ENCODE measurements around the gene TSPEAR.
A peak's percentile ranks its signal among the peaks of the same experiment; 100 is the strongest.

TSPEAR gene

DNA sequence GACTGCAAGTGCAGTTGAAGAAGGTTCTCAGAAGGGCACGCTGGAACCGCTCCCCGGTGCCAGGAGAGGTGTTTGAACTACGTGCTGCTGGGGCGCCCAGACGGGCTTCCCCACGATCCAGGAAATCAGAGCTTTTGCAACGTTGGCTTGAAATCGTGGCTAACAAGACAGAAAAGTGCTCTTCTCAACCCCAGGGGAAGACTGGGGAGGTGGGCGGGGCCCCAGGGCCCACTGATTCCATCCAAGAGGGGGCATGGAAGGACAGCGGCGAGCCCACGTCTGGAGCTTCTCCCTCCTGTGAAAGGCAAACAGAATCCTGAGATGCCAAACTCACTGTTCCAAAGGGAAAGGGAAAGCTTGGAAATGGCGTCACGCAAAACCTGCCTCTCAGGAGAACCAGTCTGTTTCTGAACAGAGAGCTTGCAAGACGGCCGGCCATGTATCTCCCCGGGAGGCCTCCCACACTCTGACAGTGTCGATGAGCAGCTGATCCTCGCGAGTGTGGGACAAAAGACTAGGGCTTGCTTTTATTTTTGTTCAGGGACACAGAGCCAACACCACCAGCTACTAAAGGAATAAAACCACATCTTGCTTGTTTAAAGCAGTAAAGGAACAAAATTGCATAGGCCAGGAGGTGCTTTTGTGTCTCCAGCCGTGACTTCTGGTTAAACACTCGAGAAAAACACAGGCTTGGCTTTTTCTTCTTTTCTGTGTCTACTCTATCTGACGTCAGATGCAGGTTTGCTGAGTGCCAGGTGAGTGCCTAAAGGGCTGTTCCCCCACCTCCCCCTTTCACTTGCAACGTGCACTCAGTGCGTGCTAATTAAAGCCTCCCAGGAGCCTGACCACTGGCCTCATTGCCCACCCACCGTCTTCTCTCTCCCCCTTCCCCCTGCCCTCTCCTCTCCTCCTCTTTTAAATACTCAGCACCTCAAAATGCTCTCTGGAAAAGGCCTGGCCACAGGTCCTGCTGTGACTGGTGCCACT, 214.5 kb downstream of the TSPEAR start:
- no peak for DNase-seq

DNA sequence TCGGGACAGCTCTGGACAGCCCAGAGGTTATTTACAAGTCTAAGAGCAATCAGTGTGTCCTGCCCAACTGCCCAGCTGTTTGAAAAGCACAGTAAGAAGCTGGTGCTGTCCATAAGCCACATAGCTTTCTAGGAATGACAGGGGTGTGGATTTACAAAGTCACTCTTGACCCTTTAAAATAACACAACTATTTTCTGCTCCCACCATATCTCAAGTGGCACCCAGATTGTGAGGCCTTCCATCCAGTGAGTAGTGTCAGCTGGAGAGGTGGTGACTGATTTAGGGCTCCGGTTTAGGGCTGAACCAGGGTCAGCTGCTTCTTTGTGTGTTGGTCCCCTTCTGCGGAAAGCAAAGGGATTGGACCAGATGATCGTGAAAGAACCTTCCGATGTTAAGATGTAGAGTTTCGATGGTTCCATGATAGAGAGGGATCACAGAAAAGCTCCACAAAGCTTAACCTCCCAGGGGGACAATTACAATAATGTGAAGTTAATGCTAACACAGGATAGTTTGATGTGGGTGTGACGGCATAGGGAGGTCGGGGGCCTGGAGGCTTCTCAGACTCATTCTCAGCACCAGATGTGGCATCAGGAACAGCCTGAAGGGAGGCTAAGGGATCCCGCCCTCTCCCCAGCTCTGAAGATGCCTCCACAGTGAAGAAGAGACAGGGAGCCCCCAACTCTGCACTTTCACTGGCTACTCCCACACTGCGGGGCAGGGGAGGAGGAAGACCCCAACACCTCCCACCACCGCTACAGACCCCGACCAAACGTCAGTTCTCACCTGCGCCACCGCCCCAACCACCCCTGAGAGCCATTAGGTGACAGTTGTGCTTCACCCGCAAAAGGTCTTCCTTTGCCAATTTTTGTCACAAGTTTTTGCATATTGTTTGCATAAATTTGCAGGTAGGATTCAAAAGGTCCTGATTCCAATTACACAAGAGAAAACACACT, 215.5 kb downstream of the TSPEAR start:
- DNase-seq: no peak

DNA sequence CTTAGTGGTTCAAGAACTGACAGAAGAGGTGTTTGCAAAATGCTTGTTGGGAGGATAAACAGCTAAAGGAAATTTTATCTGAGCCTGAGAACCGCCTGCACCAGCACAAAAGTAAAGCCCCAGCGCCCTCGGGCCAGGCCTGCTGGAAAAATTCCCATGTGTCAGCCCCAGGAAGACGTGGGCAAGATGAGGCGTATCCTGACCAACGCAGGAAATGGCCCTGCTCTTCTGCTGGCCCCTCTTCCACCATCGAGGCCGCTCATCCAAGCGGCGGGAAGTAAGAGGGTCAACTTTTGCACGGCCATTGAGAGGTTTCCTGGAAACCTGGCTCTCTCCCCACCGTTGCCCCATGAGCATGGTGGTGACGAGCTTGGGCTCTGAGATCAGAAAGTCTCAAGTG, 216.4 kb downstream of the TSPEAR start:
- no peak for DNase-seq

DNA sequence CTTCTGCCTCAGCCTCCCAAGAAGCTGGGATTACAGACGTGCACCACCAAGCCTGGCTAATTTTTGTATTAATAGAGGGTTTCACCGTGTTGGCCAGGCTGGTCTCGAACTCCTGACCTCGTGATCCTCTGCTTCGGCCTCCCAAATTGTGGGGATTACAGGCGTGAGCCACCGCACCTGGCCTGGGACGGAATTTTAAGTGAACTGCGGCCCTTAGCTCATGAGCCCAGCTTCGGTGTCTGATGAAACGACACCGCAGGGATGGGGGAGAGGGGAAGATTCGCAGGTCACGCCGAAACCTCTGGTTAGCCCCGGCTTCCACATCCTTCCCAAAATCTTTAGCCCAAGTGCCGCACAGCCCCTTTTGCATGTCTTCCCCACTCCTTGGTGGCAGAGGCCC, 217.0 kb downstream of the TSPEAR start:
- no peak for DNase-seq

DNA sequence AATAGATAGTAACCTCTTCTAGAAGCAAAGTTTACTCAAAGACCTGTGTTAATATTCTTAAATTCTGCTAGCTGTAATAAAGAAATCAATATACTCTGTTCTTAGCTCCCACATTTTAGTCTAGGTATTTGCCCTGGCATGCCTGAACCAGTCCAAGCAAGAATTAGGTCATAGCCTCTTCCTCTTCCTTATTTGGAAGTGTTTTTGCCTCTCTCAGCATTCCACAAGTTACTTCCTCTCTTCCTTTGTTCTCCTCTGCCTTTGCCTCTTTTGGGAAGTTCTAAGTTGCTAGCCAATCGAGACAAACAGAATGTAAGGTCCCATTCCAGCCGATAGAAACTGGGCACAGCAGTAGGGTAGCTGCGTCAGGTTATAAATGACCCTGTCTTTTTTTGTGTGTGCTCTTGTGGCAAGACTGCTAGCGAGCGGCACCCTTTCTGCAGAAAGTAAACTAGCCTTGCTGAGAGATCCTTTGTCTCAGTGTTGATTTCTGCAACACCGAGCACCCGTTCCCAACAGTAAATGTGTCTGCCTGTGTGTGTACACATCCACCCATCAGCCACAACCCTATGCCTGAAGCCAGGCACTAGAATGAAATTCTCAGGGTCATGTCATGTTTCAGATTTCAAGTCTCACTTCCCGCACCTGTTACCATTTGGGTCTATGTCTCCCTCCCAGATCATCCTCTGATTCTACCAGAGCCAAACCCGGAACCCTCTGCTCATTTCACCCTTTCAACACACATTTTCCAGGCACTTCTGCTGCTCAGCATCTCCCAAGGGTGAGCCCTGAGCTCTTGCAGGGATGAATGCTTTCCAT, 218.6 kb downstream of the TSPEAR start:
- no peak for DNase-seq

- no peak for DNase-seq
These were observed 220.6 kb downstream of the TSPEAR start for GRCh38 chr21:44490816-44491215.

- DNase-seq: no peak
These were observed 221.0 kb downstream of the TSPEAR start for GRCh38 chr21:44490405-44490804.

GRCh38 chr21:44489962-44490361, 221.4 kb downstream of the TSPEAR start:
- DNase-seq: no peak

- DNase-seq: peak; percentile 21
These were observed 223.5 kb downstream of the TSPEAR start for GRCh38 chr21:44487831-44488230.

GRCh38 chr21:44486302-44486701, 225.1 kb downstream of the TSPEAR start:
- DNase-seq: no peak

- no peak for DNase-seq
These were observed 225.6 kb downstream of the TSPEAR start for GRCh38 chr21:44485796-44486195.

- DNase-seq: peak; percentile 19
These were observed 226.0 kb downstream of the TSPEAR start for GRCh38 chr21:44485254-44485793.

DNA sequence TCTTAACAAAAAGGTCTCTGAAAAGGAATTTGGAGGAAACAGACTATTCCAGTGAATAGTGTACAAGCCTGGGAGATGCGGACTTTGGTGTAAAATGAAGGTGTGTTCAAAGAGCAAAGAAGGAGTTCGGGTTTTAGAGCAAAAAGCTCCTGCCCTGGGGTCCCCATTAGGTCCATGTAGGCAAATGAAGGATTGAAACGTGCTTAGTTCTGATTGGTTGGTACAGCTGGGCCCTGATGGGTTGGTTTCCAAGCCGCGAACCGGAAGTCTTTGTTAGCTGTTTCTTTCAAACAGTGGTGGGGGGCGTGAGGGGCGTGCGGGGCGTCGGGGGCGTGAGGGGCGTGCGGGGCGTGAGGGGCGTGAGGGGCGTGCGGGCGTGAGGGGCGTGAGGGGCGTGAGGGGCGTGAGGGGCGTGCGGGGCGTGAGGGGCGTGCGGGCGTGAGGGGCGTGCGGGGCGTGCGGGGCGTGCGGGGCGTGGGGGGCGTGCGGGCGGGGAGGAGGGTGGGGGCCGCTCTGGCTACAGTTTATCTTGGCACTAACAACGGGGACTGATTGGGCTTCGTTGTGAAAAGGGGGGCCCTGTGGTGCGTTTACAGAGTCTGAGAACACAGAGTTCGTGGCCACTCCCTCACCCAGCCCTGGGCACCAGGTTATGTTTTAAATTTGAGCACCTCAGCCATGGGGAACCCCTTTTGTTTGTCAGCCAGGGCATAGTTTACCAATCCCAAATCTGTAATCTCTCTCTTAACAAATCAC, 226.7 kb downstream of the TSPEAR start:
- DNase-seq: no peak

GRCh38 chr21:44483288-44484237, 227.8 kb downstream of the TSPEAR start:
- DNase-seq: no peak

- no peak for DNase-seq
These were observed 228.6 kb downstream of the TSPEAR start for GRCh38 chr21:44482581-44483287.

DNA sequence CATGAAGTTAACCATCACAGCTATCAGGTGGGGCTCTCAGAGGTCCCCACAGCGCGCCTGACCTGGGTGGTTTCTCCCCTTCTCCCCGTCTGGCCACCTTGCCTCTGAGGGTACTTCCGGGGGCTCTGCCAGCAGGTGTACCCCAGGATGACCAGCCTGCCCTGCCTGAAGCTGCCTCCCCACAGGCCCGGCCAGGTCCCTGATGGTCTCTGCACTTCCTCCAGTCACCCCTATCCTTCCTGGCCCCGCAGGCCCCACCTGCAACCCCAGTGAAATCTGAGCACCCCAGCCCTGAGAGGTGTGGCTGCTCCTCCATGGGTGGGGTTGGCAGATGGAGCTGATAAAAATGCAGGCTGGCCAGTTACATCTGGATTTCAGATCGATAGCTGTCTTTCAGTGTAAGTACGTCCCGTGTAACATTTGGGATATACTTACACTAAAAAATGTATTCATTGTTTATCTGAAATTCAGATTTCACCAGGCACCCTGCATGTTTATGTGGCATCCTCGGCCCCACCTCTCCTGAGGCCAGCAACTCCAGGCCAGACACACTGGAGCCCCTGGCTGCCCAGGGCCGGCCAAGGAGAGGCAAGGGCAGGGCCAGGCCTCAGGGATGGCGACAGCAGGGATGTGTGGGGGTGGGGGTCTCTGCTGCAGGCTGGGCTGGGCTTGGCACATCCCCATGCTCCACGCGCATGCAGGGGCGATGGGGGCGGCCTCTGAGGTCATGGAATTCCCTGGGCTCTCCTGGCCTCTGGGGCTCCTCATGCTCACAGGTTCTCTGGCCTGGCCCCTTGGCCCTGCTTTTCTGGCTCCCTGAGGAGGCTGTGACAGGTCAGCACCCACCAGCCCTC, 230.9 kb downstream of the TSPEAR start:
- no peak for DNase-seq

DNA sequence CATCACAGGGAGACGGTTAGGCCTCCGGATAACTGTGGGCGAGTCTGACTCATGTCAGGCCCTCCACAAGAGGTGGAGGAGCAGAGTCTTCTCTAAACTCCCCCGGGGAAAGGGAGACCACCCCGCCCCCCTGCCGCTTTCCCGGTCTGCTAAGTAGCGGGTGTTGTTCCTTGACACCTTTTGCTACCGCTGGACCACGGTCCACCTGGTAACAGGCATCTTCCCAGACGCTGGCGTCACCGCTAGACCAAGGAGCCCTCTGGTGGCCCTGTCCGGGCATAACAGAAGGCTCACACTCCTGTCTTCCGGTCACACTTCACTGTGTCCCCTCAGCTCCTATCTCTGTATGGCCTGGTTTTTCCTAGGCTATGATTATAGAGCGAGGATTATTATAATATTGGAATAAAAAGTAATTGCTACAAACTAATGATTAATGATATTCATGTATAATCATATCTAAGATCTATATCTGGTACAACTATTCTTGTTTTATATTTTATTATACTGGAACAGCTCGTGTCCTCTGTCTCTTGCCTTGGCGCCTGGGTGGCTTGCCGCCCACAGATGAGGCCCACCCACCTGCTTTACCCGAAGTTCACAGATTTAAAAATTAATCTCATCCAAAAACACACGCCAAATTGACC, 231.7 kb downstream of the TSPEAR start:
- peak; percentile 48 for DNase-seq

- DNase-seq: no peak
These were observed 232.6 kb downstream of the TSPEAR start for GRCh38 chr21:44478801-44479167.
